NCI-H2029 (cell line): ENCODE data around the gene SEPTIN10.

Experiments
- DNase-seq: peaks from one replicate; lab custom pipeline; 2025; lab: John Stamatoyannopoulos, UW

SEPTIN10 gene

DNA sequence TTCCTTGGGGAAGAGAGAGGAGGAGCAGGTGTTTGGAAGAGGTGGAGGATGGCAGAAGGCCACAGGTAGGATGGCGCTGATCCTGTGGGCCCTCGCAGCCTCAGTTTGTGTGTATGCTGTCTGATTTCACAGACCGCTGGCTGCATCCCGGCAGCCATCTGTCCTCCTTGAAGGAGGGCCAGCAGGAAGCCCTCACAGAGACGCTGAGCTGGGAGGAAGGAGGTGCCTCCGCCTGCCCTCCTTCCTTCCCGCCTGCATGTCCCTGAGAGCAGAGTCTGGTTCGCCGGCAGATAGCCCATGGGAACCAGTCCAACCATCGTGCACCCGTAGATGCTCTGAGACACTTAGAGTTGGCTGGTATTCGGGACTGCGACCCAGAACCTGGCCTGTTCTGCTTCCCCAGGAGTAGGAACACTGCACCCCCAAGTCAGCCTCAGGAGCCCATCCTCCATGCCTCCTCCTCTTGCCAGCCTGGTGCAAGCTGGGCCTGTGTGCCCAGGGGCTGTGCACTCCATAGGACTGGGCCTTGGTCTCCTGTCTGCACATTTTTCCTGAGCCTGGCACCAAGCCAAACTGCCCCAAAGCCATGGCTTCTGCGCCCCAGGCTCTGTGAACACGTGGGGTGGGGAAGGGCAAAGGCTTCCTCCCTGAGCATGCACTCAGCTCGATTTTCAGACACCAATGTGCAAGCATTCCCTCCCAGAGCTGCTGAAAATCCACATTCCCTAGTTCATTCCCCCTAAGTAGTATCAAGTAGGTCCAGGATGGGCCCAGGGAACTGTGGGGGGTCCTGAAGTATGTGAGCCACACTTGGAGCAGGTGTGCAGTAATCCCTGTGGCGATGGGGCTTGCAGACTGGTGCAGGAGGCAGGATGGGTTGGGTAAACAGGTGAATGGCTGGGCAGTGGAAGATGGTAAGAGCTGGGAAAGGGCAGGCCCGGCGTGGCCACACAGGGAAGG lies 115.6 kb downstream of the SEPTIN10 start:
- DNase-seq = no peak

DNA sequence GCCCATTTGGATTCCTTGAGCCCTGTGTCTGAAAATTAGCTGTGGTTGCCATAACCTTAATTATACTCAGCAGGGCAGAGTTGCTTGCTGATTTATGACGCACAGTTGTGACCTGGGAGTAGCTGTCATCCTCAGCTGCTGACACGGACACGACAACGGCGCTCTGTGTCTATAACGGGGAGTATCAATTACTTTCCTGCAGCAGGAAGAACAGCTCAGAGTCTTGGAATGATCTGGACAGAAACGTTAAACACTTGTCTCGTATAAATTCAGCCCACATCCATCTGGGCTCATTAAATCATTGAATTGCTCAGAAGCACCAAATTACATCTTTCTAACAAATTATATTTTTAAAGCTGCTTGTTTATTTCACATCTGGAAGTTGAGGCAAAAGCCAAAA lies 116.3 kb downstream of the SEPTIN10 start:
- DNase-seq = no peak

DNA sequence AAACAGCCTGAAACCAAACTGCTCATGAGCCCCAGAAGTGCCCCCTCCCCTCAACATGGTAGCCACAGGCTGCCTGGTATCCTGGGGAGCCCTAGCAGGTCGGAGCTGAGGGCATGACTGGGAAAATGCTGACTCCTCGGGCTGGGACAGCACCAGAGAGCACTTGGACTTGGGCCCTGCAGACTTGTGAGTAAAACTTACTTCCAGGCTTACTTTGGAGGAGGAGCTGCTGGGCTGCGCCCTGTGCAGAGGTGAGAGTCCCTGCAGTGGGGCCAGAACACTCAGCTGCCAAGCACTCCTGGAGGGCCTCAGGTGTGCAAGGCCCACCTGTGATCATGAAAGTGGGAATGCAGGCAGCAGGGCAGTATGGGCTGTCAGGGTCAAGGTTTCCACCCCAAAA lies 119.4 kb downstream of the SEPTIN10 start:
- no peak for DNase-seq

DNA sequence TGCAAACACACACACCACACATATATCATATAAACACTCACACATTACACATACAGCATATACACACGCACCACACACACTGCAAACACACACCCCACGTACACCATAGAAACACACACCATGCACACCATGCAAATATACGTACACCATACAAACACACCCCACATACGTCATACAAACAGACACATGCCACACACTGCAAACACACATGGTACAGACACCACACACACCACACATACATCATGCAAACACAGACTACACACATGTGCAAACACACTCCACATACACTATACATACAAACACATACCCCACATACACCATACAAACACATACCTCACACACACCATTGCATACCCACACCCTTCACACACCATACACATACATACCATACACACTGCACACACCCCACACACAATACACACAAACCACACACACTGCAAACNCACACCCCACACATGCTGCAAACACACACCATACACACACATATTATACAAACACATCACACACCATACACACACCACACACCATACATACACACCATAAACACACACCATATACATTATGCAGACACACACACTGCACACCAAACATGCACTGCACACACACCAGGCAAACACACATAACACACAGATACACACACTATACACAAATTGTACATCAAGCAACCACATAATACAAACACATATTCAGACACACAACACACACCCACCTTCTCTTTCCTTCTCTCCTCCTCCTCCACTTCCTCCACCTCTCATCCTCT lies 120.4 kb downstream of the SEPTIN10 start:
- DNase-seq = no peak
